ENCODE results near the gene GPATCH4.

GPATCH4 gene

GRCh38 chr1:156601122-156601830, at the start of gene GPATCH4:
Gene GPATCH4 (minus strand): TSS chr1:156601479.
- H3K27me3 Mint-ChIP-seq (ENCODE audit: low read depth) = no peaks in the 10 kb centered on the region
- H3K9me3 Mint-ChIP-seq = no peaks in the 10 kb centered on the region
- H3K4me1 Mint-ChIP-seq (ENCODE audit: low read depth) = peaks cover 22% of the 10 kb centered on the region
- peak within 1 kb of the TSS; percentile 94 for H3K4me3 Mint-ChIP-seq
- peak; percentile 77 for DNase-seq (ENCODE audit: low spot score)
- peaks cover 21% of the 10 kb centered on the region for H3K36me3 Mint-ChIP-seq (ENCODE audit: low read depth)
- H3K27ac Mint-ChIP-seq = peak within 1 kb of the TSS; percentile 98

GRCh38 chr1:156648951-156649350, 47.7 kb upstream of the GPATCH4 start:
- no peak for DNase-seq (ENCODE audit: low spot score)
- Mint-ChIP-seq H3K27me3 (ENCODE audit: low read depth) (peaks cover 47% of the 10 kb centered on the region), H3K4me1 (ENCODE audit: low read depth) (peaks cover 9% of the 10 kb centered on the region), H3K27ac (no peak overlapping the region), H3K4me3 (no peak overlapping the region), H3K36me3 (ENCODE audit: low read depth) (no peaks in the 10 kb centered on the region), H3K9me3 (no peaks in the 10 kb centered on the region)

GRCh38 chr1:156648496-156648895, 47.2 kb upstream of the GPATCH4 start:
- Mint-ChIP-seq H3K27ac (no peak overlapping the region), H3K4me3 (no peak overlapping the region), H3K4me1 (ENCODE audit: low read depth) (peaks cover 13% of the 10 kb centered on the region), H3K27me3 (ENCODE audit: low read depth) (peaks cover 50% of the 10 kb centered on the region), H3K36me3 (ENCODE audit: low read depth) (no peaks in the 10 kb centered on the region), H3K9me3 (no peaks in the 10 kb centered on the region)
- no peak for DNase-seq (ENCODE audit: low spot score)

GRCh38 chr1:156647351-156647750, 46.1 kb upstream of the GPATCH4 start:
- Mint-ChIP-seq H3K9me3 (no peaks in the 10 kb centered on the region), H3K27ac (no peak overlapping the region), H3K4me1 (ENCODE audit: low read depth) (peaks cover 21% of the 10 kb centered on the region), H3K4me3 (no peak overlapping the region), H3K27me3 (ENCODE audit: low read depth) (peaks cover 60% of the 10 kb centered on the region), H3K36me3 (ENCODE audit: low read depth) (no peaks in the 10 kb centered on the region)
- no peak for DNase-seq (ENCODE audit: low spot score)

GRCh38 chr1:156646738-156647211, 45.5 kb upstream of the GPATCH4 start:
- Mint-ChIP-seq H3K27ac (no peak overlapping the region), H3K27me3 (ENCODE audit: low read depth) (peaks cover 61% of the 10 kb centered on the region), H3K4me3 (no peak overlapping the region), H3K36me3 (ENCODE audit: low read depth) (no peaks in the 10 kb centered on the region), H3K9me3 (no peaks in the 10 kb centered on the region), H3K4me1 (ENCODE audit: low read depth) (peaks cover 22% of the 10 kb centered on the region)
- DNase-seq (ENCODE audit: low spot score) = no peak

- no peaks in the 10 kb centered on the region for H3K36me3 Mint-ChIP-seq (ENCODE audit: low read depth)
- peaks cover 72% of the 10 kb centered on the region for H3K27me3 Mint-ChIP-seq (ENCODE audit: low read depth)
- no peaks in the 10 kb centered on the region for H3K9me3 Mint-ChIP-seq
- H3K4me3 Mint-ChIP-seq = no peak overlapping the region
- DNase-seq (ENCODE audit: low spot score) = no peak
- H3K27ac Mint-ChIP-seq = no peak overlapping the region
- peaks cover 25% of the 10 kb centered on the region for H3K4me1 Mint-ChIP-seq (ENCODE audit: low read depth)
Measured at GRCh38 chr1:156645666-156646065, 44.4 kb upstream of the GPATCH4 start.

- Mint-ChIP-seq H3K9me3 (no peaks in the 10 kb centered on the region), H3K27ac (no peak overlapping the region)
- no peak for DNase-seq (ENCODE audit: low spot score)
Measured at GRCh38 chr1:156645056-156645455, 43.8 kb upstream of the GPATCH4 start.

GRCh38 chr1:156644640-156645039, 43.4 kb upstream of the GPATCH4 start:
- peaks cover 25% of the 10 kb centered on the region for H3K4me1 Mint-ChIP-seq (ENCODE audit: low read depth)
- DNase-seq (ENCODE audit: low spot score) = no peak
- no peaks in the 10 kb centered on the region for H3K36me3 Mint-ChIP-seq (ENCODE audit: low read depth)
- no peak overlapping the region for H3K27ac Mint-ChIP-seq
- no peaks in the 10 kb centered on the region for H3K9me3 Mint-ChIP-seq
- no peak overlapping the region for H3K4me3 Mint-ChIP-seq
- peaks cover 78% of the 10 kb centered on the region for H3K27me3 Mint-ChIP-seq (ENCODE audit: low read depth)

More at GRCh38 chr1:156645056-156645455, 43.8 kb upstream of the GPATCH4 start:
- Mint-ChIP-seq H3K4me1 (ENCODE audit: low read depth) (peaks cover 25% of the 10 kb centered on the region), H3K27me3 (ENCODE audit: low read depth) (peaks cover 76% of the 10 kb centered on the region), H3K36me3 (ENCODE audit: low read depth) (no peaks in the 10 kb centered on the region), H3K4me3 (no peak overlapping the region)

GRCh38 chr1:156644146-156644545, 42.9 kb upstream of the GPATCH4 start:
- H3K4me3 Mint-ChIP-seq = no peak overlapping the region

GRCh38 chr1:156643778-156644092, 42.5 kb upstream of the GPATCH4 start:
- Mint-ChIP-seq H3K36me3 (ENCODE audit: low read depth) (no peaks in the 10 kb centered on the region), H3K9me3 (no peaks in the 10 kb centered on the region), H3K4me1 (ENCODE audit: low read depth) (peaks cover 25% of the 10 kb centered on the region), H3K27me3 (ENCODE audit: low read depth) (peaks cover 80% of the 10 kb centered on the region), H3K4me3 (peak overlapping the region; percentile 18), H3K27ac (peak overlapping the region; percentile 15)
- peak; percentile 31 for DNase-seq (ENCODE audit: low spot score)

More at GRCh38 chr1:156644146-156644545, 42.9 kb upstream of the GPATCH4 start:
- H3K27ac Mint-ChIP-seq = no peak overlapping the region
- H3K36me3 Mint-ChIP-seq (ENCODE audit: low read depth) = no peaks in the 10 kb centered on the region
- no peaks in the 10 kb centered on the region for H3K9me3 Mint-ChIP-seq
- H3K4me1 Mint-ChIP-seq (ENCODE audit: low read depth) = peaks cover 25% of the 10 kb centered on the region
- DNase-seq (ENCODE audit: low spot score) = no peak
- peaks cover 80% of the 10 kb centered on the region for H3K27me3 Mint-ChIP-seq (ENCODE audit: low read depth)

GRCh38 chr1:156643049-156643777, 41.9 kb upstream of the GPATCH4 start:
- H3K4me3 Mint-ChIP-seq = peak overlapping the region; percentile 41
- H3K36me3 Mint-ChIP-seq (ENCODE audit: low read depth) = no peaks in the 10 kb centered on the region
- H3K27ac Mint-ChIP-seq = peak overlapping the region; percentile 15
- DNase-seq (ENCODE audit: low spot score) = no peak
- H3K4me1 Mint-ChIP-seq (ENCODE audit: low read depth) = peaks cover 25% of the 10 kb centered on the region
- peaks cover 82% of the 10 kb centered on the region for H3K27me3 Mint-ChIP-seq (ENCODE audit: low read depth)
- no peaks in the 10 kb centered on the region for H3K9me3 Mint-ChIP-seq

- H3K36me3 Mint-ChIP-seq (ENCODE audit: low read depth) = no peaks in the 10 kb centered on the region
- H3K9me3 Mint-ChIP-seq = no peaks in the 10 kb centered on the region
- peaks cover 25% of the 10 kb centered on the region for H3K4me1 Mint-ChIP-seq (ENCODE audit: low read depth)
- H3K27ac Mint-ChIP-seq = no peak overlapping the region
- no peak for DNase-seq (ENCODE audit: low spot score)
- H3K27me3 Mint-ChIP-seq (ENCODE audit: low read depth) = peaks cover 78% of the 10 kb centered on the region
- H3K4me3 Mint-ChIP-seq = peak overlapping the region; percentile 41
Measured at GRCh38 chr1:156642265-156643048, 41.2 kb upstream of the GPATCH4 start.

GRCh38 chr1:156641761-156642264, 40.5 kb upstream of the GPATCH4 start, which contains the start of gene BCAN:
Gene BCAN (plus strand): TSS chr1:156642117. CDS start chr1:156646055, 3,938 bp downstream.
- Mint-ChIP-seq H3K27me3 (ENCODE audit: low read depth) (peaks cover 76% of the 10 kb centered on the region), H3K4me3 (peak within 1 kb of the TSS; percentile 53), H3K9me3 (no peaks in the 10 kb centered on the region), H3K4me1 (ENCODE audit: low read depth) (peaks cover 25% of the 10 kb centered on the region), H3K36me3 (ENCODE audit: low read depth) (no peaks in the 10 kb centered on the region), H3K27ac (no peak within 1 kb of the TSS)
- DNase-seq (ENCODE audit: low spot score) = no peak
